HL-60 (cell line): ENCODE results near the gene ZNF418.

Experiments used
- CTCF ChIP-seq: IDR thresholded peaks from one replicate; pipeline ENCODE4 v1.5.1; 2011; ENCODE audit warnings: low read length, control low read depth, inconsistent platforms; ENCODE audit not compliant: insufficient read depth
- GABPA ChIP-seq: IDR thresholded peaks from 2 replicates; pipeline ENCODE4 v1.6.1; 2012; ENCODE audit warnings: low read depth
- POLR2AphosphoS5 ChIP-seq: IDR thresholded peaks from 2 replicates; pipeline ENCODE4 v1.6.1; 2012; ENCODE audit warnings: low read depth
- REST ChIP-seq: IDR thresholded peaks from 2 replicates; pipeline ENCODE4 v1.6.1; 2012; ENCODE audit warnings: low read depth; ENCODE audit not compliant: insufficient replicate concordance
- SPI1 ChIP-seq: IDR thresholded peaks from 2 replicates; pipeline ENCODE4 v1.6.1; 2012; ENCODE audit warnings: low read depth, mild to moderate bottlenecking, borderline replicate concordance

GRCh38 chr19:57947088-57947418 lies 11.9 kb upstream of the ZNF418 start:
- TF ChIP-seq CTCF: no peak
- no peak for TF ChIP-seq POLR2AphosphoS5
- no peak for TF ChIP-seq REST
- TF ChIP-seq GABPA: no peak
- no peak for TF ChIP-seq SPI1
